Stimulated activated CD4-positive, alpha-beta T cell treated with anti-CD3 and anti-CD28 coated beads, TNF-alpha, amount 100 ng/mL, for 24 hours (primary cell): ENCODE measurements around the gene NANOS3.

ENCODE experiments used
- DNase-seq, 3 experiments: peaks; one replicate each; pipeline ENCODE4 v3.0.0-alpha.2; 2020; ENCODE audit warnings: low read depth in 3 of 3

NANOS3 gene

DNA sequence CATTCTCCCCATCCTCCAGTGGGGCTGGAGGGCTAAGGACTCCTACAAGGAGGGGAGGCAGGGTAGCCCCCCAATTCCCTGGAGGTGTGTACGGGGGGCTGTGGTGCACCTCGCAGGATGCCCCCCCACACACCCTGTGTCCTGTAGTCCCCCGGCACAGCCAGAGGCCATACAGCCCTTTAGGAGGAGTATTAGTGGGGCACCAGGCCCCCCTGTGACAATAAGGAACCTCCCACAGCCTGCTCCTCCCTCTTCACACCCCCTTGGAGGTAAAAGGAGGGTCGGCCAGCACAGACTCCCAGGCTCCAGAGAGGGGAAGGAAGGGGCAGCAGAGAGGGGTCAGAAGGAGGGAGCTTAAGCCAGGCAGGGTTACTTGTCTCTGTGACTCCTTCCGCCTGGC is at the start of gene NANOS3:
Gene NANOS3, plus strand, starts transcription at position 301 of the 400 bp plus-strand sequence. CDS start 115 bp downstream, outside the sequence.
- no peak for DNase-seq

DNA sequence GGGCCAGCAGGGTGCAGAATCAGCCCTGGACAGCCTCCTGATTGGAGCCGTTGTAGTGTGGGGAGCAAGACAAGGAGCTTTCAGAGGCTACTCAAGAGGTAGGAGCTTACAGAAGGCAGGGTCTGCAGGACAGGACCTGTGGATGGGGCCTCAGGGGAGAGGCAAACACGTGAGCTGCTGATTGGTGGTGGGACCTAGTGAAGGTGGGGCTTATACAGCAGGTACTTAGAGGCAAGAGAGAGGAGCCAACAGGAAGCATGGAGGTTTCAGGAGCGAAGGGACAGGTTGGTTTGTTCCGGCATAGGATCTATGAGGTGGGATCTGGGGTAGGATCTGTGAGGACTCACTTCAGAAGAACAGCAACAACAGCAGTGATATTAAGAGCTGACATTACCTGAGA is 49.3 kb upstream of the NANOS3 start:
- no peak for DNase-seq

- no peak for DNase-seq
Observed at GRCh38 chr19:13830114-13830740, 46.7 kb upstream of the NANOS3 start.

GRCh38 chr19:13830741-13831536 is 46.0 kb upstream of the NANOS3 start:
- no peak for DNase-seq

- no peak for DNase-seq
Observed at GRCh38 chr19:13831537-13832467, 45.1 kb upstream of the NANOS3 start.

DNA sequence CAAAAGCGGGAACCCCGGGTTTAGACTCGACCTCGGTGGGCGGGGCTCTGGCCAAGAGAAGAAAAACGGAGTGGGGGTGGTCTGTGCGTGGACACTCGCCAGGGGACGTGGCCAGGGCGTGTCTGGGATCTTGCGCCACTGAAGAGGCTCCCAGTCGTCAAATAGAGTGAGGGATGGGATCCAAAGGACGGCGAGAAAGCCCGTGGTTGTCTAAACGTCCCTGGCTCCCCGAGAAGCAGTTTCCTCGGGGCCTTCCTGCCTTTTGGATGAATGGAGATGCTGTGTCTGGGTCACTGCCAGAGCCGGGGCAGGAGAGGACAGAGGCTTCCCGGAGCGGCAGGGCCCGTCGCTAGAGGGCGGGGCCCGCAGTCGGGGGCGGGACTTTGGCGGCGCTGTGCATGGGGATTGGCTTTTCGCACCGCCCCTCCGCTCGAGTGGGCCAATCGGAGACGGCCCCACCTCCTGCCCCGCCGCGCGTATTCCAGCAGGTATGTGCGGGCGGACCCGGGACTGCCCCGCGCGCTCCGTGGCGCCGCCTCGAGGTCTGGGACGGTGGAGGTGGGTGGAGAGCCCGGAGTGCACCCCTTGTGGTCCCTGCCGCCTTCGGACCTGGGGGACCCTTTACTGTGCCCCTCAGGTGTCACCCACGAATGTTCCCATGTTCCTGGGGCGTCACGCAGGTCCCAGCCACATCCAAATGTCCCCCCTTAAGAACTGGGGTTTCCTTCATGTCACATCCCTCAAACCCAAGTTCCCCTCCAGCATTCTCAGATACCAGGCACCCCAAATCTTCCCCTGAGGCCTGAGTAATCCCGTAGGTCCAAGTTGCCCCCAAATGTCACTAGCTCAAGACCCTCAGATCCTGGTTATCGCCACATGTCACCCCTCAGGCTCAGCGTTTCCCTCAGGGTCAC is 43.3 kb upstream of the NANOS3 start:
- DNase-seq = peak; percentile 85 to 96 (median 88)

DNA sequence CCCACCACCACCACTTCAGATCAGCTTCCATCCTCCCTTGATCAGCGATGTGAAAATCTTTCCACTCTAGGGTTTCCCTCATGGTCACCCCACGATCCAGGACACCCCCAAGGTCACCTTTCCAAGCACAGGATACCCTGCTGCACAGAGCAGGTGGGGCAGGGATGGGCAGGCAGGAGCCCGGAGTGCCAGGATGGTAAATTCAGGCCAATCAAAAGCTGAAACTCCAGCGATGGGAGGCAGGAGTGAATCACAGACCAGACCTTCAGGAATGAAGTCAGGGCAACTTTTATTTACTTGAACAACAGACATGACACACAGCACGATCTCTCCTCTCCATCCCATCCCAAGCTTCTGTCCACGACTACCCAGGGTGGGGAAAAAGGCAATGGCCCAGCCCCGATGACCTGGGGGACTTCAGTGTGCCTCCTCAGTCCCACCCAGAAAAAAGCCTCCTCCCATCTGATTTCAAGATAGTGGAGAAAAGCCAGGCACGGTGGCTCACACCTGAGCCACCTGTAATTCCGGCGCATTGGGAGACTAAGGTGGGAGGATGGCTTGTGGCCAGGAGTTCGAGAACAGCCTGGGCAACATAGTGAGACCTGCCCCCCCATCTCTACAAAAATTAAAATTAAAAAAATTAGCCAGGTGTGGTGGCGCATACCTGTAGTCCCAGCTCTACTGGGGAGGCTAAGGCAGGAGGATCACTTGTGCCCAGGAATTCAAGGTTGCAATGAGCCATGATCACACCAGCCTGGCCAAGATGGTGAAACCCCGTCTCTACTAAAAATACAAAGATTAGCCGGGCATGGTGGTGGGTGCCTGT is 42.5 kb upstream of the NANOS3 start:
- DNase-seq = no peak

DNA sequence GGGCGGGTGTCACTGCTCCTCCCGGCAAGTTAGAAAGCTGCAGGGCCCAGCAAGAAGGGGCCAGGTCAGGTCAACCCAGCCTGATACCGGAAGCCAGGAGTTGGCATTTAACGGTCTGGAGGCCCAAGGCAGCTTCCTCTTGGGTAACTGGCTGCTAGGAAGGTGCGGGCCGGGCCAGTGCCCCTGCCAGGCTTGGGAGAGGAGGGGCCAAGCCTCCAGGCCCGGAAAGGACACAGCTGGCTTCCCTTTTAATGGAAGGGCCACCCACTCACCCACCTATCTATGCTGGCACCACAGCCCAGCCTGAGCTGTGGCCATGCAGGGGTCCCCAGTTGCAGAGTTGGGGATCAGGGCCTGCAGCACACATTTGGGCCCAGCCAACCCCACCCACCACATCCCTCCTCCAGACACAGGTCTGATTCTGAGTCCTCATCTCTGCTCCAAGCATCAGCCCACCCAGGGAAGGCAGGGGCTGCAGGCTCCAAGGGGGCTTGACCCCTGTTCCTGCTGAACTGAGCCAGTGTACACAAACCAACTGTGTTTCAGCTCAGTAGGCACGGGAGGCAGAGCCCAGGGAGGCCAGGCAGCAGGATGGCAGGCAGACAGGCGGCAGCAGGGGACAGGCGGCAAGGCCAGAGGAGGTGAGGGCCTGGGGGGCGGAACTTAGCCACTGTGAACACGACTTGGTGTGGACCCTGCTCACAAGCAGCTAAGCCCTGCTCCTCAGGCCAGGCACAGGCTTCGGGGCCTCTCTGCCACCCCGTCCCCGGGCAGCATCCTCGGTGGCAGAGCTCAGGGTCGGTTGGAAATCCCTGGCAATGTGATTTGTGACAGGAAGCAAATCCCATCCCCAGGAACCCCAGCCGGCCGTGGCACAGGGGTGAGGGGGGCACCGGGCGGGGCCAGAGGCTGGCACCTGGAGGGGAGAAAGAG is 40.9 kb upstream of the NANOS3 start:
- no peak for DNase-seq

DNA sequence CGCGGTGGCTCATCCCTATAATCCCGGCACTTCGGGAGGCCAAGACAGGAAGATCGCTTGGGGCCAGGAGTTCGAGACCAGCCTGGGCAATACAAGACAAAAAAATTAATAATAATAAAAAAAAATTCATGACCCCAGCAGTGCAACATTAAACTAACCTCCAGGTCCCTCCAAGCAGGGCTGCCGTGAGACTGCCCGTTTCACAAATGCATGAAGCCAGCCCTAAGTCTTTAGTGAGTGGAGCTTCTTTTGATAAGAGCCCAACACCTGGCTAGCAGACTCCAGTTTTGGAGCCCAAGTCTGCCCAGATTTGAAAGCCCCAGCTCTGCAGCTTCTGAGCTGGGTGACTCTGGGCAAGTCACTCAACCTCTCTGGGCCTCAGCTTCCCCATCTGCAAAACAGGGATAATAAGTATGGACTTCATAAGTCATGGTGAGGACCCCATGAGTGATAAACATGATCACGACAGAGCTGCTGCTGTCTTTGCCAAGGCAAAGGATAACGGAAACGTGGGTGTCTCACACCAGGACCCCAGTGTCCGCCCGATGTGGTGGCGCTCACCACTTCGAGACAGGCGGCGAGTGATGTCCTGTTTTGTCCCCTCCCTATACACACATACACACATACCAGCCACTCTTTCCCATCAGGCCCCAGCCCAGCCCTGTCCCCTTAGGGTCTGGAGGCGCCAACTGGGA is 38.4 kb upstream of the NANOS3 start:
- DNase-seq = no peak

- DNase-seq = peak; percentile 70 to 93 (median 80)
Observed at GRCh38 chr19:13839130-13839937, 37.6 kb upstream of the NANOS3 start.

GRCh38 chr19:13839938-13840304 is 37.0 kb upstream of the NANOS3 start:
- DNase-seq = no peak

DNA sequence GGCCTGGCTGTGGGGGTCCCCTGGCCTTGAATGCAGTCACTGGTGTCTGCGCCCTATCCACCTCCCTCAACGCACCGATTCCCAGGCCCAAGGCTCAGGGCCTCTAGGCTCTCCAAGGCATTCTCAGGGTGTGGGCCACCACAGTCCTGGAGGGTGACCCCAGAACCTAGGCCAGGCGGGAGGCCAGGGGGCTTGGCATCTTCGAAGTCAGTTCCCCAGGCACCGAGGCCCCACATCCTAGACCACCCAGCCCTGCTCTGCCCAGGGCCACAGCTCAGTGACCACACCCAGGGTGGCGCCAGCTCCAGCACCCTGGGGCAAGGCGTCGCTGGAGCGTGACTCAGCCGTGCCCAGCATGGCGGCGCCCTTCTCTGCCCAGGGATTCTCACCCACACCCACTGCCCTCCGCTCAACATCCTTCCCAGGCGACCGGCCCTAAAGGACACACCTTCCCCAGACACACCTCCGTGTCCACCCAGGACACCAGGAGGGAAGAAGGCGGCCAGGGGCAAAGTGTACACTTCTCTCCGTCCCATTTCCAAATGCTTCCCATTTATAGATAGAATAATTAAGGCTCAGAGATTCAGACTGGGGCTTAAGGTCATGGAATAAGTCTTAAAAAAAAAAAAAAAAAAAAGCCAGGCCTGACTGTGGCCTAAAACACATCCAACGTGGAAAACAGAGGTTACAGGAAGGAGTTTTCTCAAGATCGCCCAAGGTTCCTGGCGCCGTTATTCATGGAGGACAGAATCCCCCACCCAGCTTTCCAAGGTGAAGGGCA is 36.4 kb upstream of the NANOS3 start:
- peak in 1 of 3 experiments; percentile 42 for DNase-seq

DNA sequence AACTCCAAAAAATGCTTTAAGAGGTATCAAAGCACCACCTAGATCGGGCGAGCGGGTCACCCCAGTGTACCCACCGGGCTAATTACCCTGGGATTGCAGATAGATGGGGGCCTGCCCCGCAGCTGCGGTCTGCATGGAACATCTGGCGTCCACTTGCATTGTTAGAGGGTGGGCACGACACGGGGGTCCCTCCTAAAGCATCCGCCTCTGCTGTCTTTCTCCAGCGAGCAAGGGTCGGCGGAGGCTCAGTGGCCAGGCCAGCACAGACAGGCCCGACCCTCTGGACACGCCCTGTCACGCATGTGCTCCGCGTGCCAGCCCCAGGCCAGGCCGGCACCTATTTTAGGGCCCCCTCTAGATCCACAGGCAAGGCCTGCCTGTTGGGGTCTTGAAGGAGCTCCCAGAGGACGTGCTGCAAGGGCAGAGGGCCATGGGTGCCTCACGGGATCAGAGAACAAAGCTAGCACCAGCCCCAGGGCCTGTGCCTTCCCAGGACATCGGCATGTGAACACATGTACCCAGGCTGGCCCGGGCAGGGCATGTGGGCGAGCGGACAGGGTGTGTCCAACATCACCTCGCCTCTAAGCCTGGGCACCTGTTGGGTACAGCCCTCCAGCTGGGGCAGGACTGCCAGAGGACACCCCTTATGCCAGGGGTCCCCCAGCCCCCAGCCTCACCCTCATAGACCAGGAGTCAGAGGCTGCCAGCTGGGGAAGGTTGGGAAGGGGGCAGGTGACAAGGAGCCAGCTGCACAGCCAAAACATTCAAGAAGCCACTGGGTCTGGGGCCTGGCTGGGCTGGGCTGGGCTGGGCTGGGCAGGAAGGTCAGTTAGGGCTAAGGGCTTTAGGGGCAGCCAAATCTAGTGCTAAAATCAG is 35.6 kb upstream of the NANOS3 start:
- no peak for DNase-seq

- DNase-seq = no peak
Observed at GRCh38 chr19:13841962-13842290, 35.0 kb upstream of the NANOS3 start.

- peak in 1 of 3 experiments; percentile 67 for DNase-seq
Observed at GRCh38 chr19:13842291-13843103, 34.4 kb upstream of the NANOS3 start.
